C4-2B (cell line): ENCODE data around the gene KCNIP4.

Experiments
- CTCF ChIP-seq: fragments of 450-650 bp; conservative IDR thresholded peaks from 2 replicates; pipeline ENCODE4 v1.5.1; 2017; ENCODE audit warnings: mild to moderate bottlenecking
- ZFX ChIP-seq: fragments of 450-650 bp; IDR thresholded peaks from 2 replicates; pipeline ENCODE4 v1.6.1; 2017

GRCh38 chr4:21733894-21734630, 214.5 kb downstream of the KCNIP4 start:
- TF ChIP-seq CTCF (no peak), ZFX (no peak)
